Measurements from ENCODE around the gene CFAP141.

DNA sequence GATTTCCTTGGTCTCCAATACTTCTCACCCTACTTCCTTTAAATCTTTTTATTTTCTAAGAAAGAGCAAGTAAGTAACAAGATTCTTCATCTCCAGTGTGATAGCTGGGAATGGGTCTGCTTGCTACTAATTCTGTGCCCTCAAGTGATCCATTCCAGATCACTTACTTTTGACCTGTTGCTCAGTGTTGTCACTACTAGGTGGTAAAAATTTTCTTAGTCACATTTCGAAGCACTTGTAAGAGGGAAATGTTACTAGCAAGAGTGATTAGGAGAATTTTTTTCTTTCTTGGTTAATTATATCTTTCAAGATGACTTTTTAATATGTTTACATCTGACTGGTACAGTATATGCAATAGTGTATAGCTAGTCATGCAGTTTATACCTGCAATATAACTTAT lies 16.8 kb upstream of the CFAP141 start:
- TF ChIP-seq, protein P1, sequence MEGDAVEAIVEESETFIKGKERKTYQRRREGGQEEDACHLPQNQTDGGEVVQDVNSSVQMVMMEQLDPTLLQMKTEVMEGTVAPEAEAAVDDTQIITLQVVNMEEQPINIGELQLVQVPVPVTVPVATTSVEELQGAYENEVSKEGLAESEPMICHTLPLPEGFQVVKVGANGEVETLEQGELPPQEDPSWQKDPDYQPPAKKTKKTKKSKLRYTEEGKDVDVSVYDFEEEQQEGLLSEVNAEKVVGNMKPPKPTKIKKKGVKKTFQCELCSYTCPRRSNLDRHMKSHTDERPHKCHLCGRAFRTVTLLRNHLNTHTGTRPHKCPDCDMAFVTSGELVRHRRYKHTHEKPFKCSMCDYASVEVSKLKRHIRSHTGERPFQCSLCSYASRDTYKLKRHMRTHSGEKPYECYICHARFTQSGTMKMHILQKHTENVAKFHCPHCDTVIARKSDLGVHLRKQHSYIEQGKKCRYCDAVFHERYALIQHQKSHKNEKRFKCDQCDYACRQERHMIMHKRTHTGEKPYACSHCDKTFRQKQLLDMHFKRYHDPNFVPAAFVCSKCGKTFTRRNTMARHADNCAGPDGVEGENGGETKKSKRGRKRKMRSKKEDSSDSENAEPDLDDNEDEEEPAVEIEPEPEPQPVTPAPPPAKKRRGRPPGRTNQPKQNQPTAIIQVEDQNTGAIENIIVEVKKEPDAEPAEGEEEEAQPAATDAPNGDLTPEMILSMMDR (optimal IDR thresholded peaks at IDR 0.05 in 1 of 3, IDR thresholded peaks at IDR 0.05 in 1 of 3, conservative IDR thresholded peaks at IDR 0.05 in 1 of 3; ENCODE audit: extremely low read depth in 1 of 3, insufficient read depth in 2 of 3, low read length in 3 of 3), result no peak
- TF ChIP-seq EZH2 (IDR thresholded peaks at IDR 0.05; ENCODE audit: low read length), result no peak

Data from keratinocyte (primary cell).